ENCODE data around the gene PDXK.

The PDXK gene

DNA sequence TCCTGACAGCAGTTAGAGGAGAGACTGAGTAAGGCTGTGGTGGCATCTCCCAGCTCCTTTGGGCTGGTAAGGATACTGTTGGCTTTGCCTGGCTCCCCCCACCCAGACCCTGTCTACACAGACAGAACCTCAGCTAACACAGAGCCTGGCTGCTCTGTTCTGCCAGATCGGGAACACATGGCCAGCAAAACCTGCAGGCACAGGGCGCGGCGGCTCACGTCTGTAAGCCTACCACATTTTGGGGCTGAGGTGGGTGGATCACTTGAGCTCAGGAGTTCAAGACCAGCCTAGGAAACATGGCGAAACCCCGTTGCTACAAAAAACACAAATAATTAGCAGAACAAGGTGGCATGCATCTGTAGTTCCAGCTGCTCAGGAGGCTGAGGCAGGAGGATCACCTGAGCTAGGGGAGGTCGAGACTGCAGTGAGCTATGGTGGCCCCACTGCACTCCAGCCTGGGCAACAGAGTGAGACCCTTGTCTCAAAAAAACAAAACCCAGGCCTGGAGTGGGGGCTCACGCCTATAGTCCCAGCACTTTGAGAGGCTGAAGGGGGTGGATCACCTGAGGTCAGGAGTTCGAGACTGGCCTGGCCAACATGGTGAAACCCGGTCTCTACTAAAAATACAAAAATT is 50.5 kb downstream of the PDXK start:
- TF ChIP-seq, protein P1, sequence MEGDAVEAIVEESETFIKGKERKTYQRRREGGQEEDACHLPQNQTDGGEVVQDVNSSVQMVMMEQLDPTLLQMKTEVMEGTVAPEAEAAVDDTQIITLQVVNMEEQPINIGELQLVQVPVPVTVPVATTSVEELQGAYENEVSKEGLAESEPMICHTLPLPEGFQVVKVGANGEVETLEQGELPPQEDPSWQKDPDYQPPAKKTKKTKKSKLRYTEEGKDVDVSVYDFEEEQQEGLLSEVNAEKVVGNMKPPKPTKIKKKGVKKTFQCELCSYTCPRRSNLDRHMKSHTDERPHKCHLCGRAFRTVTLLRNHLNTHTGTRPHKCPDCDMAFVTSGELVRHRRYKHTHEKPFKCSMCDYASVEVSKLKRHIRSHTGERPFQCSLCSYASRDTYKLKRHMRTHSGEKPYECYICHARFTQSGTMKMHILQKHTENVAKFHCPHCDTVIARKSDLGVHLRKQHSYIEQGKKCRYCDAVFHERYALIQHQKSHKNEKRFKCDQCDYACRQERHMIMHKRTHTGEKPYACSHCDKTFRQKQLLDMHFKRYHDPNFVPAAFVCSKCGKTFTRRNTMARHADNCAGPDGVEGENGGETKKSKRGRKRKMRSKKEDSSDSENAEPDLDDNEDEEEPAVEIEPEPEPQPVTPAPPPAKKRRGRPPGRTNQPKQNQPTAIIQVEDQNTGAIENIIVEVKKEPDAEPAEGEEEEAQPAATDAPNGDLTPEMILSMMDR (IDR thresholded peaks at IDR 0.05; ENCODE audit: unreplicated experiment in 3 of 3) = no peak
- Mint-ChIP-seq H3K27me3 (ENCODE audit: low read depth) (no peaks in the 10 kb centered on the region), H3K27ac (peak overlapping the region in 1 of 3 experiments; percentile 4), H3K4me1 (peaks cover 18% of the 10 kb centered on the region), H3K4me3 (no peak overlapping the region), H3K9me3 (no peaks in the 10 kb centered on the region), H3K36me3 (ENCODE audit: low read depth) (peaks cover 18% of the 10 kb centered on the region)

DNA sequence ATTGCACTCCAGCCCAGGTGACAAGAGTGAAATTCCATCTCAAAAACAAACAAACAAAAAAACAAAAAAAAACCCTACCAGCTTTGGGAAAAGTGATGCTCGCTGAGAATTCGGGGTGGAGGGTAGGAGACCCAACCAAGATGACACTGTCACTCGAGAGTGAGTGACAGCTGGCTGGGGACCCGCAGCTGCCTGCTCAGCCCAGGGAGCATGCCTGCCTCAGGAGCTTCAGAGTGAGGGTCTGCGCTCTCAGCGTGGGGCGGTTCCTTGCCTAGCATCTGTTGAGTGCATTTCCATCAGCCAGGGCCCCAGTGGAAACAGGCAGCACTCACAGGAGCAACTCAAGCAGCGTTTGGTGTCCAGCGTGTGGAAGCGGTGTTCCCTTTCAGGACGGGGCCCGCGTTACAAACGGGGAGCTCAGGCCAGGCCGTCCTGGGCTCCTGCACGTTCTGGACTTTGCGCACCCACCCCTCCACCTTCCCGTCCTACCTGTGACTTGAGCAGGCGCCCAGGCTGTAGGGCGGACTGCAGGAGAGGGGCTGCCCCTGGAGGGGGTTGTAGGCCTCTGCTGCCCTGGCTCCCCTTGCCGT is 51.2 kb downstream of the PDXK start:
- Mint-ChIP-seq H3K4me3 (no peak overlapping the region), H3K27ac (no peak overlapping the region), H3K9me3 (no peaks in the 10 kb centered on the region), H3K27me3 (ENCODE audit: low read depth) (no peaks in the 10 kb centered on the region), H3K4me1 (peaks cover 18% of the 10 kb centered on the region), H3K36me3 (ENCODE audit: low read depth) (peaks cover 22% of the 10 kb centered on the region)
- TF ChIP-seq, protein P1 (IDR thresholded peaks at IDR 0.05; ENCODE audit: unreplicated experiment in 3 of 3) = no peak

DNA sequence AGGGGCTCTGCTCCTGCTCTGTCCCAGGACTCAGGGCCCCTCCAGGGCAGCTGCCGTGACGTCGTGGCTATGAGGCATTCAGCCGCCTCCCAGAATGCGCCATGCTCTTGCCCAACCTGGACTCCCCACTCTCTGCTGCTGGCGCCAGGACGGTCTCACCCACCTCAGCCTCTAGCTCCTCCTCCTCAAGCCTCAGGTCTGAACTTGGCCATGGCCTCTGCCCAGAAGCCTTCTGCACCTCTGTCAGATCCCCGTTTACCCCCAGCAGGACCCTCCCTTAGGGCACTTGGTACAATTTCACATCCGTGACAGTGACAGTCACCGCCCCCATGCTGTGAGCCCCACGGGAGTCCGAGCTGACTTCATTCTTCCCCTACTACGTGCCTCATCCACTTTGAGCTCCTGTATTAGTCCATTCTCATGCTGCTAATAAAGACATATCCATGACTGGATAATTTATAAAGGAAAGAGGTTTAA is 52.3 kb downstream of the PDXK start:
- Mint-ChIP-seq H3K27ac (no peak overlapping the region), H3K36me3 (ENCODE audit: low read depth) (peaks cover 22% of the 10 kb centered on the region)

DNA sequence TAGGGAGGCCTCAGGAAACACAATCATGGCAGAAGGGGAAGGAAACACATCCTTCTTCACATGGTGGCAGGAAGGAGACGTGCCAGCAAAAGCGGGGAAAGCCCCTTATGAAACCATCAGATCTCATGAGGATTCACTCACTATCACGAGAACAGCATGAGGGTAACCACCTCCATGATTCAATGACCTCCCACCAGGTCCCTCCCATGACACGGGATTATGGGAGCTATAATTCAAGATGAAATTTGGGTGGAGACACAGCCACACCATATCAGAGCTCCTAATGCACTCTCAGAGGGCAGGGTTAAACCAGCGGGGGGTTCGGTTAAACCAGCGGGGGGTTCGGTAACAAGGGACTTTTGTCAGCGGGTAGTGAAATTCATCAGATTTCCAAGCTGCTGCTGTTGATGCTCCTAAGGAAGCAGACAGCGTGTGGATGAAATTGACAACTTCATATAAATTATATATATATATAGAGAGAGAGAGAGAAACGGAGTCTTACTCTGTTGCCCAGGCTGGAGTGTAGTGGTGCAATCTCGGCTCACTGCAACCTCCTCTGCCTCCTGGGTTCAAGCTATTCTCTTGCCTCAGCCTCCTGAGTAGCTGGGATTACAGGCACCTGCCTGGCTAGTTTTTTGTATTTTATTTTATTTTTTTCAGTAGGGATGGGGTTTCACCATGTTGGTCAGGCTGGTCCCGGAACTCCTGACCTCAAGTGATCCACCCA is 52.9 kb downstream of the PDXK start:
- Mint-ChIP-seq H3K27ac (no peak overlapping the region), H3K9me3 (no peaks in the 10 kb centered on the region), H3K27me3 (ENCODE audit: low read depth) (no peaks in the 10 kb centered on the region), H3K36me3 (ENCODE audit: low read depth) (peaks cover 22% of the 10 kb centered on the region), H3K4me3 (peak overlapping the region in 2 of 3 experiments; percentile 14 to 42), H3K4me1 (peaks cover 23% of the 10 kb centered on the region)
- TF ChIP-seq, protein P1 (IDR thresholded peaks at IDR 0.05; ENCODE audit: unreplicated experiment in 3 of 3) = no peak

More for the DNA sequence above, 52.3 kb downstream of the PDXK start:
- H3K4me1 Mint-ChIP-seq = peaks cover 23% of the 10 kb centered on the region
- peak overlapping the region in 2 of 3 experiments; percentile 14 to 42 for H3K4me3 Mint-ChIP-seq
- no peaks in the 10 kb centered on the region for H3K9me3 Mint-ChIP-seq
- TF ChIP-seq, protein P1 (IDR thresholded peaks at IDR 0.05; ENCODE audit: unreplicated experiment in 3 of 3) = no peak
- H3K27me3 Mint-ChIP-seq (ENCODE audit: low read depth) = no peaks in the 10 kb centered on the region

DNA sequence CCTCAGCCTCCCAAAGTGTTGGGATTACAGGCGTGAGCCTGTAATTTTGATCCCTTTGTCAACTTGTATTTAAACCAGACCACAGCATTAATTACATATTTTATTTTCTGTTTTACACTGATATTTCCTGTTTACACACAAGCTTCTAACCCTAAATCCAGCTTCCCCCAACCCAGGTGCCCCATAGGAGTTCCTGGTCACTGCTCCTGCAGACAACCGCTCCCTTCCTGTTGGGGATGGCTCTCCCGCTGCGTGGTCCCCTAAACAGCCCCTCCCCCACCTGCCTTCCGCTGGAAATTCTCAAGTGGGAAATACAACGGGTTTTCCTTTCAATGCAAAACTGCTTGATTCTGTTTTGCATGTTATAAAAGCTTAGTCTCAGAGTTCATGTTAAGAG is 53.5 kb downstream of the PDXK start:
- no peak overlapping the region for H3K4me3 Mint-ChIP-seq
- no peak overlapping the region for H3K27ac Mint-ChIP-seq
- H3K9me3 Mint-ChIP-seq = no peaks in the 10 kb centered on the region
- H3K36me3 Mint-ChIP-seq (ENCODE audit: low read depth) = peaks cover 22% of the 10 kb centered on the region
- TF ChIP-seq, protein P1 (IDR thresholded peaks at IDR 0.05; ENCODE audit: unreplicated experiment in 3 of 3) = no peak
- peaks cover 23% of the 10 kb centered on the region for H3K4me1 Mint-ChIP-seq
- peaks cover 2% of the 10 kb centered on the region for H3K27me3 Mint-ChIP-seq (ENCODE audit: low read depth)

Measured in nephron (organoid).